Measurements from ENCODE around the gene ZNF146. TPM values are rescaled to one million over a fixed set of nuclear protein-coding genes. Genes with fewer than 3 reads are reported as not detected.
"Not testable (repeated sequence)": the region's sequence is repeated elsewhere in the genome, so short reads cannot be mapped to it uniquely, and the experiment has no call there.

The ZNF146 gene
- total and polyA plus RNA-seq, 3 experiments from 2014 or later = 80.6 to 129 (median 122) TPM

GRCh38 chr19:36186722-36187121, 28.2 kb upstream of the ZNF146 start:
- H3K27ac Mint-ChIP-seq; H3K9me3 Mint-ChIP-seq; H3K27me3 ChIP-seq (ENCODE audit: insufficient read depth, low read length, poor library complexity, severe bottlenecking); H3K4me1 Mint-ChIP-seq; H3K4me1 ChIP-seq (ENCODE audit: insufficient read depth, low read length); H3K27ac ChIP-seq (ENCODE audit: low read depth, low read length); POLR2A ChIA-PET; H3K4me3 Mint-ChIP-seq; H3K36me3 ChIP-seq (ENCODE audit: insufficient read depth, low read length); DNase-seq; H3K27me3 Mint-ChIP-seq; H3K9me3 ChIP-seq (ENCODE audit: low read length); H3K4me3 ChIP-seq (ENCODE audit: low read length): not testable (repeated sequence)
- CTCF ChIA-PET = interaction anchor here (1.0 kb wide), 1 partner anchor 58 kb away, joined by 4 read pairs; no protein-coding TSS in a partner anchor
- peaks cover 8 to 32% (median 15%) of the 10 kb centered on the region in 3 donors for H3K36me3 Mint-ChIP-seq

- no peak overlapping the region for H3K27ac Mint-ChIP-seq
- H3K36me3 Mint-ChIP-seq = peaks cover 6 to 39% (median 19%) of the 10 kb centered on the region in 3 donors
- H3K4me3 Mint-ChIP-seq = no peak overlapping the region
- Histone ChIP-seq H3K9me3 (ENCODE audit: low read length) (no peaks in the 10 kb centered on the region), H3K27ac (ENCODE audit: low read depth, low read length) (no peak overlapping the region), H3K4me3 (ENCODE audit: low read length) (no peak overlapping the region), H3K4me1 (ENCODE audit: insufficient read depth, low read length) (no peaks in the 10 kb centered on the region), H3K27me3 (ENCODE audit: insufficient read depth, low read length, poor library complexity, severe bottlenecking) (no peaks in the 10 kb centered on the region), H3K36me3 (ENCODE audit: insufficient read depth, low read length) (no peaks in the 10 kb centered on the region)
- no peak for DNase-seq
- no peaks in the 10 kb centered on the region for H3K9me3 Mint-ChIP-seq
- ChIA-PET POLR2A (no interaction called here), CTCF (interaction anchor here (0.6 kb wide), 1 partner anchor 12 kb away, joined by 3 read pairs; no protein-coding TSS in a partner anchor)
- H3K27me3 Mint-ChIP-seq = no peaks in the 10 kb centered on the region
- H3K4me1 Mint-ChIP-seq = no peaks in the 10 kb centered on the region
These were observed 18.7 kb upstream of the ZNF146 start for GRCh38 chr19:36196249-36196648.

- no peaks in the 10 kb centered on the region for H3K4me1 ChIP-seq (ENCODE audit: insufficient read depth, low read length)
- no peak overlapping the region for H3K4me3 ChIP-seq (ENCODE audit: low read length)
- Mint-ChIP-seq H3K27ac (no peak overlapping the region), H3K4me3 (no peak overlapping the region), H3K4me1 (no peaks in the 10 kb centered on the region), H3K9me3 (no peaks in the 10 kb centered on the region), H3K36me3 (peaks cover 11 to 42% (median 21%) of the 10 kb centered on the region in 3 donors), H3K27me3 (no peaks in the 10 kb centered on the region)
- H3K36me3 ChIP-seq (ENCODE audit: insufficient read depth, low read length) = no peaks in the 10 kb centered on the region
- ChIA-PET CTCF (no interaction called here), POLR2A (no interaction called here)
- H3K27ac ChIP-seq (ENCODE audit: low read depth, low read length) = no peak overlapping the region
- H3K9me3 ChIP-seq (ENCODE audit: low read length) = no peaks in the 10 kb centered on the region
- no peaks in the 10 kb centered on the region for H3K27me3 ChIP-seq (ENCODE audit: insufficient read depth, low read length, poor library complexity, severe bottlenecking)
- DNase-seq = no peak
These were observed 16.8 kb upstream of the ZNF146 start for GRCh38 chr19:36198119-36198518.

- no peaks in the 10 kb centered on the region for H3K27me3 Mint-ChIP-seq
- Histone ChIP-seq H3K4me3 (ENCODE audit: low read length) (no peak overlapping the region), H3K36me3 (ENCODE audit: insufficient read depth, low read length) (no peaks in the 10 kb centered on the region), H3K27ac (ENCODE audit: low read depth, low read length) (no peak overlapping the region), H3K27me3 (ENCODE audit: insufficient read depth, low read length, poor library complexity, severe bottlenecking) (no peaks in the 10 kb centered on the region), H3K9me3 (ENCODE audit: low read length) (no peaks in the 10 kb centered on the region), H3K4me1 (ENCODE audit: insufficient read depth, low read length) (no peaks in the 10 kb centered on the region)
- ChIA-PET POLR2A (no interaction called here), CTCF (no interaction called here)
- H3K27ac Mint-ChIP-seq = no peak overlapping the region
- H3K4me1 Mint-ChIP-seq = no peaks in the 10 kb centered on the region
- no peak overlapping the region for H3K4me3 Mint-ChIP-seq
- DNase-seq = no peak
- no peaks in the 10 kb centered on the region for H3K9me3 Mint-ChIP-seq
- H3K36me3 Mint-ChIP-seq = peaks cover 7 to 37% (median 16%) of the 10 kb centered on the region in 3 donors
These were observed 13.2 kb upstream of the ZNF146 start for GRCh38 chr19:36201684-36202083.

GRCh38 chr19:36203293-36203692, 11.6 kb upstream of the ZNF146 start:
- Mint-ChIP-seq H3K36me3 (peaks cover 7 to 36% (median 16%) of the 10 kb centered on the region in 3 donors), H3K27ac (peak overlapping the region in 1 of 8 donors; percentile 61)

GRCh38 chr19:36207605-36208252, 7.2 kb upstream of the ZNF146 start:
- no peaks in the 10 kb centered on the region for H3K36me3 ChIP-seq (ENCODE audit: insufficient read depth, low read length)
- no peaks in the 10 kb centered on the region for H3K27me3 ChIP-seq (ENCODE audit: insufficient read depth, low read length, poor library complexity, severe bottlenecking)
- H3K4me3 Mint-ChIP-seq = no peak overlapping the region
- H3K9me3 ChIP-seq (ENCODE audit: low read length) = no peaks in the 10 kb centered on the region
- H3K4me1 Mint-ChIP-seq = peaks cover 0 to 5% (median 3%) of the 10 kb centered on the region in 3 donors
- POLR2A ChIA-PET = no interaction called here
- no peaks in the 10 kb centered on the region for H3K9me3 Mint-ChIP-seq
- H3K27me3 Mint-ChIP-seq = no peaks in the 10 kb centered on the region
- CTCF ChIA-PET = no interaction called here
- no peak overlapping the region for H3K4me3 ChIP-seq (ENCODE audit: low read length)
- no peak overlapping the region for H3K27ac Mint-ChIP-seq
- DNase-seq = no peak
- H3K4me1 ChIP-seq (ENCODE audit: insufficient read depth, low read length) = no peaks in the 10 kb centered on the region
- H3K27ac ChIP-seq (ENCODE audit: low read depth, low read length) = no peak overlapping the region
- peaks cover 0 to 23% (median 7%) of the 10 kb centered on the region in 3 donors for H3K36me3 Mint-ChIP-seq

More at GRCh38 chr19:36203293-36203692, 11.6 kb upstream of the ZNF146 start:
- no peak for DNase-seq
- Mint-ChIP-seq H3K4me3 (no peak overlapping the region), H3K9me3 (no peaks in the 10 kb centered on the region), H3K27me3 (no peaks in the 10 kb centered on the region), H3K4me1 (no peaks in the 10 kb centered on the region)
- H3K36me3 ChIP-seq (ENCODE audit: insufficient read depth, low read length) = no peaks in the 10 kb centered on the region
- ChIA-PET CTCF (no interaction called here), POLR2A (no interaction called here)
- no peaks in the 10 kb centered on the region for H3K27me3 ChIP-seq (ENCODE audit: insufficient read depth, low read length, poor library complexity, severe bottlenecking)
- H3K4me3 ChIP-seq (ENCODE audit: low read length) = no peak overlapping the region
- no peaks in the 10 kb centered on the region for H3K9me3 ChIP-seq (ENCODE audit: low read length)
- no peaks in the 10 kb centered on the region for H3K4me1 ChIP-seq (ENCODE audit: insufficient read depth, low read length)
- H3K27ac ChIP-seq (ENCODE audit: low read depth, low read length) = no peak overlapping the region

- CTCF ChIA-PET = no interaction called here
- Mint-ChIP-seq H3K36me3 (peaks cover 0 to 17% (median 6%) of the 10 kb centered on the region in 3 donors), H3K27ac (no peak overlapping the region), H3K4me3 (no peak overlapping the region), H3K4me1 (peaks cover 0 to 9% (median 7%) of the 10 kb centered on the region in 3 donors), H3K9me3 (no peaks in the 10 kb centered on the region), H3K27me3 (no peaks in the 10 kb centered on the region)
- DNase-seq = no peak
- no peaks in the 10 kb centered on the region for H3K27me3 ChIP-seq (ENCODE audit: insufficient read depth, low read length, poor library complexity, severe bottlenecking)
- H3K9me3 ChIP-seq (ENCODE audit: low read length) = no peaks in the 10 kb centered on the region
- POLR2A ChIA-PET = no interaction called here
- H3K4me1 ChIP-seq (ENCODE audit: insufficient read depth, low read length) = peaks cover 7% of the 10 kb centered on the region
- H3K36me3 ChIP-seq (ENCODE audit: insufficient read depth, low read length) = no peaks in the 10 kb centered on the region
- H3K4me3 ChIP-seq (ENCODE audit: low read length) = no peak overlapping the region
- H3K27ac ChIP-seq (ENCODE audit: low read depth, low read length) = no peak overlapping the region
These were observed 5.5 kb upstream of the ZNF146 start for GRCh38 chr19:36209372-36209771.

GRCh38 chr19:36210497-36210896, 4.4 kb upstream of the ZNF146 start:
- H3K36me3 Mint-ChIP-seq = peaks cover 0 to 10% (median 4%) of the 10 kb centered on the region in 3 donors

More at GRCh38 chr19:36210497-36210896, 4.4 kb upstream of the ZNF146 start:
- Histone ChIP-seq H3K4me1 (ENCODE audit: insufficient read depth, low read length) (peaks cover 9% of the 10 kb centered on the region), H3K36me3 (ENCODE audit: insufficient read depth, low read length) (no peaks in the 10 kb centered on the region), H3K4me3 (ENCODE audit: low read length) (no peak overlapping the region), H3K9me3 (ENCODE audit: low read length) (no peaks in the 10 kb centered on the region), H3K27ac (ENCODE audit: low read depth, low read length) (no peak overlapping the region), H3K27me3 (ENCODE audit: insufficient read depth, low read length, poor library complexity, severe bottlenecking) (no peaks in the 10 kb centered on the region)
- POLR2A ChIA-PET = no interaction called here
- H3K4me3 Mint-ChIP-seq = no peak overlapping the region
- CTCF ChIA-PET = no interaction called here
- no peak for DNase-seq
- peaks cover 0 to 9% (median 7%) of the 10 kb centered on the region in 3 donors for H3K4me1 Mint-ChIP-seq
- no peaks in the 10 kb centered on the region for H3K9me3 Mint-ChIP-seq
- H3K27ac Mint-ChIP-seq = no peak overlapping the region
- no peaks in the 10 kb centered on the region for H3K27me3 Mint-ChIP-seq

Data from CD8-positive, alpha-beta memory T cell (primary cell).